Measurements from ENCODE around the gene CCDC57.

Gene CCDC57

GRCh38 chr17:82171750-82172375 is 40.8 kb downstream of the CCDC57 start:
- DNase-seq = no peak

GRCh38 chr17:82170412-82170961 is 42.2 kb downstream of the CCDC57 start:
- intact Hi-C loops (cut with DNase I) = no loop called here
- DNase-seq = peak in 7 of 42 donors; percentile 10 to 51 (median 21)

More at GRCh38 chr17:82171750-82172375, 40.8 kb downstream of the CCDC57 start:
- intact Hi-C loops (cut with DNase I) = no loop called here

DNA sequence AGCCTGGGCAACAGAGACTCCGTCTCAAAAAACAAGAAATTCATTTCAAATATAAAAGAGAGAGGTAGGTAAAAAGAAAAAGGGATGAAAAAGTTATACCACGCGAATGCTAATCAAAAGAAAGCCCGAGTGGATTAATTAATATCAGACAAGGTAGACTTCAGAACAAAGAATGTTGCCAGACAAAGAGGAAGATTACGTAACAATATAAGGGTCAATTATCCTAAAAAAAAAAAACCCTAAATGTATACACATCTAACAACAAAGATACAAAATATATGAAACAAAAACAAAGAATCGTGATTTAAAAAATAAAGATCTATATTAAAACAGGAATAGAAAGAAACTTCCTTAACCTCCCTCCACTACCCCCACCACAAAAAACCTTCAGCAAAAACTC is 44.1 kb downstream of the CCDC57 start:
- no peak for DNase-seq
- intact Hi-C loops (cut with DNase I) = no loop called here

DNA sequence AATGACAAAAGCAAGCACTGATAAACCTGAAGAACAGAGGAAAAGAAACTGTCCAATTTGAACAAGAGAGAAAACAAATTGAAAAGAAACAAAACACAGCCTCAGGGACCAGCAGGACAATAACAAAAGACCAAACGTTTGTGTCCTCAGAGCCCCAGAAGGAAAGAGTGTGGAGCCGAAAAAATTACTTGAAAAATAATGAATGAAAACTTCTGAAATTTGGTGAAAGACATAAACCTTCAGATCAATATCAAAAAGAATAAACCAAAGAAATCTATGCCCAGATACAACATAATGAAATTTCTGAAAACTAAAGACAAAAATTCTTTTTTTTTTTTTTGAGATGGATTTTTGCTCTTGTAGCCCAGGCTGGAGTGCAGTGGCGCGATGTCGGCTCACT is 45.6 kb downstream of the CCDC57 start:
- intact Hi-C loops (cut with DNase I) = no loop called here
- no peak for DNase-seq

GRCh38 chr17:82164853-82165252 is 47.8 kb downstream of the CCDC57 start:
- DNase-seq = no peak
- intact Hi-C loops (cut with DNase I) = no loop called here

- intact Hi-C loops (cut with DNase I) = no loop called here
- DNase-seq = no peak
Measured at GRCh38 chr17:82161216-82161615, 51.4 kb downstream of the CCDC57 start.

DNA sequence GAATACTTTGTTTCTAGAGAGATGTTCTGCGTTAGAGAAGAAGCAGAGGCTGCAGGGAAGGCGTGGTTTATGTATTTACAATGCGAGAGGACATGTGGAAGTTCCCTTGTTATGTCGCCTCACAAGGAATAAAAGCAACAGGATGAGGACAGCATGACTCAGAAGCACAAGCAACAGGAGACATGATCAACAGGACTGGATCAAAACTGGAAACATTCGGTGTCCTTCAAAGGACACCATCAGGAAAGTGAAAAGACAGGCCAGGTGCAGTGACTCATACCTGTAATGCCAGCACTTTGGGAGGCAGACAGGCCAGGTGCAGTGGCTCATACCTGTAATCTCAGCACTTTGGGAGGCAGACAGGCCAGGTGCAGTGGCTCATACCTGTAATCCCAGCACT is 52.6 kb downstream of the CCDC57 start:
- intact Hi-C loops (cut with DNase I) = no loop called here
- no peak for DNase-seq

DNA sequence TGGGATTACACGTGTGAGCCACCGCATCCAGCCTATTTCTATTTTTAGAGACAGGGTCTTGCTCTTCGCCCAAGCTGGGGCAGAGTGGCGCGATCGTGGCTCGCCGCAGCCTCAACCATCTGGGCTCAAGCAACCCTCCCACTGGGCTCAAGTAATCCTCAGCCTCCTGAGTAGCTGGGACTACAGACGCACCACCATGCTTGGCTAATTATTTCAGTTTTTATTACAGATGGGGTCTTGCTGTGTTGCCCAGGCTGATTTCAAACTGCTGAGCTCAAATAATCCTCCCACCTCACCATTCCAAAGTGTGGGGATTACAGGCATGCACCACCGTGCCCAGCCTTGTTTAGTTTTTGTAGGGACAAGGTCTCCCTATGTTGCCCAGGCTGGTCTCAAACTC is 53.8 kb downstream of the CCDC57 start:
- intact Hi-C loops (cut with DNase I) = loop anchor here (10.0 kb wide), 1 partner anchor 204 kb away; no protein-coding TSS in a partner anchor
- DNase-seq = no peak

DNA sequence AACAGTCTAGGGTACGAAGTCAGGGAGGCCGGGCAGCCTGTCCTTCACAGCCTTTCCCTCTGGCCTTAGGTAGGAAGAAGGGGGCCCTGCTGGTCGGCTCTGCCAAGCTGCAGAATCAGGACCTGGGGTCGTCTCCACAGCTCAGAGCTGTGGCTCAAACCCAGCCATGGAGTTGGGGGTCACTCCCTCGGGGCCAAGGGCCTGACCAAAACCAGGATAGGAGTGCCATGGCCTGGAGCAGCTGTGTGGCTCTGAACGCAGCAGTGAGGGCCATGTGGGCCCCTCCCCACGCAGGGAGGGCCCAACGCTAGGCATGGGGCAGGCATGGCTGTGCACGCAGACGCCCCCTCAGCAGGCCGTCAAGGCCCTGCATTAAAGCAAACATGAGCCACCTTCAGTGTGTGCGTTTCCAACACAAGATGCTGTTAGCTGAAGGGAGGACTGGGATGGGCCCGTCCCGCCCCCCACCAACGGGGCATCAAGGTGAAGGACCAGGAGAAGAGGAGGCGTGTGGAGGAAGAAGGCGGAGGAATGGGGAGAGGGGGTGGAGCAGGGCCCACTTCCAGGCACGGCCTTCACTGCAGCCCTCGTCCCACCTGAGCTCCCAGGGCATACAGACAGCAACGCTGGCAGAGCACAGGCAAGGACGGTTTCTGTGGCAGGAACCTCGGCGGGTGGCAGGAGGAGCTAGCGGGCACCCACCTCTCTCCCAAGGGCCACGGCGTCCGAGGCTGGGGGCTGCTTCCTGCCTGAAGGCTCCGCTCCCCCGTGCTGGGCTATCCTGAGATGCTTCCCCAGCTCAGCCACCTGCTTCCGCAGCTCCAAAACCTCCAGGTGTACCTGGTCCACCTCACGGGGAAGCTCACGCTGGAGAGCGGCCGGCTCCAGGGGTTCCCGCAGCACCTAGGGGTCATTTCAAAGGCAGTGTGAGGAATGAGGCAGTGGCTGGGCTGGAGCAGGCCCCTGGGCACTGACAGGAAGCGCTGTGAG is 55.3 kb downstream of the CCDC57 start:
- intact Hi-C loops (cut with DNase I) = loop anchor here (10.0 kb wide), 1 partner anchor 203 kb away; no protein-coding TSS in a partner anchor
- no peak for DNase-seq

DNA sequence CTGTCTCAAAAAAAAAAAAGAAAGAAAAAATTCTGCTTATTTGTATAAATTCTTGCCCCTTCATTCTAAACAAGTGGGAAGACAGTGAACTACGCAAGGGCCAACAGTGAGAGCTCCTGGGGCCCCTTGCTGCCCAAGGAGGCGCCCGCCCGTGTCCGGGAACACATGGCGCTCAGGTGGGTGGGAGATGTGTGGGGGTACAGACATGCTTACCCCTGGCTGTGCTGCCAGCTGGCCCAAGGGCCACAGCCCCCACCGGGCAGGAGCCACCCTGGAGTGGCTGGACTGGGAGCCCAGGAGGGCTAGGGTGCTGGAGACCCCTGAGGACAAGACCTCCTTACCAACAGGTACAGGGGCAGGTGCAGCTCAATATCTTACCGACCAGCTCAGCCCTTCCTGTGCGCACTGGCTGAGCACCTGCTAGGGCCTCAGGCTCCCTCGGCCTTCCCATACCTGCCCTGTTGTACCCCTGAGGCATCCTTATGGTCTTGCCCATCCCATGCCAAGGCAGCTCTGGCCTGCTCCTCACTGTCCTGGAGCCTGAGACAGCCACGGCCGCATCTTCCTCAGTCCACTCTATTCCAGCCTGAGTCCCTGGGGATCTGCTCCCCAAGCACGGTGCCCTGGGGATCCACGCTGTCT is 56.2 kb downstream of the CCDC57 start:
- intact Hi-C loops (cut with DNase I) = loop anchor here (10.0 kb wide), 1 partner anchor 202 kb away; no protein-coding TSS in a partner anchor
- no peak for DNase-seq

GRCh38 chr17:82155606-82156005 is 57.0 kb downstream of the CCDC57 start:
- no peak for DNase-seq
- intact Hi-C loops (cut with DNase I) = loop anchor here (10.0 kb wide), 1 partner anchor 201 kb away; no protein-coding TSS in a partner anchor

DNA sequence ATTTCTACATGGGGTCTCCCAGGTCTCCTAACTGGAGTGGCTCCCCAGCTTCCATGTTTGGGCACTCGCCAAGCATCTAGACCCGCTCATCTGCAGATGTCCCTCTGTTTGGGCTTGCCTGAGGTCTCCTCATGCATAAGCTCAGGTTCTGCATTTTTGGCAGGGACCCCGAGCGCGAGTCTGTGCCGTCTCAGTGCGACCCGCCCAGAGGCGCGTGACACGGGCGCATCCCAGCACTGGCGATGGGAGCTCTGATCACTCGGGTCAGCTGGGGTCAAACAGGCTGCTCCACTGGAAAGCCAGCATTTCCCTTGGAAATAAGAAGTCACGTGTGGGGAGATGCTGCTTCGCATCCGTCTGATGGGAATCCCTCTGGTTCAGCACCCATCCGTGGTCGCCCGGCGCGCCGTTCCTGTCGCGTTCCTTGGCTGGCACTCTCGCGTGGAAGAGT is 57.7 kb downstream of the CCDC57 start:
- intact Hi-C loops (cut with DNase I) = loop anchor here (1.0 to 10.0 kb wide), 2 partner anchors 125 to 200 kb away; no protein-coding TSS in a partner anchor

GRCh38 chr17:82153745-82154375 is 58.8 kb downstream of the CCDC57 start:
- DNase-seq = peak; percentile 57 to 92 (median 80)
- intact Hi-C loops (cut with DNase I) = loop anchor here (1.0 to 10.0 kb wide), 2 partner anchors 124 to 199 kb away; no protein-coding TSS in a partner anchor

More for the DNA sequence above, 57.7 kb downstream of the CCDC57 start:
- no peak for DNase-seq

GRCh38 chr17:82153295-82153691 is 59.3 kb downstream of the CCDC57 start:
- intact Hi-C loops (cut with DNase I) = loop anchor here (10.0 kb wide), 1 partner anchor 198 kb away; no protein-coding TSS in a partner anchor
- DNase-seq = no peak

DNA sequence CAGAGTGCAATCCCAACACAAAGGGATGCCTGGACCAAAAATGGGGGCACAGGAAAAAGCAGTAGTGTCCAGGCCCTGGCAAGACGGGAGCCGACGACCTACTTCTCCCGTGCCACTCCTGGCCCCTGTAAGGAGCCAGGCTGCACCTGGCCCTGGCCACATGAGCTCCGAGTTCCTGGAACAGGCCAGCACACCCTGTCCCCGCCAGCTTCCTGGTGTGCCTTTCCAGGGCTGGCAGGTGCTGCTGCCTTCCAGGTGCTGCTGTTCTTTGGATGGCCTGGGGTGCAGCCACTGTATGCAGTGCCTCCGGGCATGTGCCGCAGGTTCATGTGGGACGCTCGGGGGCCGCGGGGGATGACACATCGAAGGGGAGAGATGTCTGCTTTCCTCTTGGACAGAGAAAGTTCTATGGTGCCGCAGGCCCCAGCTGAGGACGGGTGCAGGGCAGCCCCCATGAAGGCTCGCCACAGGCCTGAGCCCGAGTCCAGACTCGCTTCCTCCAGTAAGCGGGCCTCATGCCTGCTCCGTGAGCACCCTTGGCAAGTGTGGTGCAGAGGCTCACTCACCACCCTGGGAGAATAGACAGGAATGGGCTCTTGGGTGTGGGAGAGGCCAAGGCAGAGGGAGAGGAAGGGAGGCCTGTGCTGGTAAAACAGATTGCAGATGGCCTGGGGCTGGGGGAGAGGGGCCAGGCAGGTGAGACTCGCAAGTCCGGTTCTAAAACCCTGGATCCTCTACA is 59.9 kb downstream of the CCDC57 start:
- DNase-seq = no peak
- intact Hi-C loops (cut with DNase I) = loop anchor here (10.0 kb wide), 1 partner anchor 198 kb away; no protein-coding TSS in a partner anchor

DNA sequence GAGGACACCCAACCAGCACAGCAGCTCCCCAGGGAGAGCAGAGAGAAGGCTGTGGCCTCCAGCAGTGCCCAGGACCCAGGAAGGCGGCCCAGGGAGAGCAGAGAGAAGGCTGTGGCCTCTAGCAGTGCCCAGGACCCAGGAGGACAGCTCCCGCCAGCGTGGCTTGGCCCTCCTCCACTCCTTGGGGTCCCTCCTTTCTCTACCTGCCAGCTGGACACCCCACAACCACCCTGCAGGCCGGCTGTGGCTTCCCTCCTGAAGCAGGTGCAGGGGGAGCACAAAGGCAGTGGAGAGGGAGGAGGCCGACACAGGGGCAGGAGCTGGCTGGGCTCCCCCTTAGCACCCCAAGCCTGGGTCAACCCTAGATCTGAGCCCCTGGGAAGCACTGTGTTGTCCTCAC is 60.5 kb downstream of the CCDC57 start:
- no peak for DNase-seq
- intact Hi-C loops (cut with DNase I) = loop anchor here (10.0 kb wide), 1 partner anchor 197 kb away; no protein-coding TSS in a partner anchor

GRCh38 chr17:82151106-82151957 is 61.3 kb downstream of the CCDC57 start:
- intact Hi-C loops (cut with DNase I) = loop anchor here (10.0 kb wide), 1 partner anchor 197 kb away; no protein-coding TSS in a partner anchor
- no peak for DNase-seq

Data from head of caudate nucleus (tissue), 42 donors.